IMR-90 (cell line): ENCODE data around the gene ZMIZ1. TPM values are rescaled to one million over a fixed set of nuclear protein-coding genes. Genes with fewer than 3 reads are reported as not detected.

Experiments
- ATAC-seq: fragments of 200-7000 bp; cut with Tn5 transposase; 2 replicates; pipeline ENCODE4 v1.9.1; 2020; ENCODE audit warnings: low read depth, mild to moderate bottlenecking, moderate library complexity
- BruUV-seq: library from RNA; stranded (reverse); fragments of 400-500 nt; replicated peaks from 2 replicates; lab custom pipeline; 2021; lab: Mats Ljungman, UMichigan
- CTCF ChIA-PET: fragments of 300-600 bp; formaldehyde crosslinking; extraction: SDS; loops from one replicate; lab custom pipeline; 2021; ENCODE audit warnings: antibody characterized with exemption; lab: Yijun Ruan, JAX
- POLR2A ChIA-PET: fragments of 300-600 bp; sonication (Branson Sonifier 250); formaldehyde crosslinking; loops from one replicate; lab custom pipeline; 2022; ENCODE audit warnings: antibody characterized with exemption; ENCODE audit not compliant: unreplicated experiment; lab: Charles Lee
- DNase-seq: peaks from one replicate; pipeline ENCODE4 v3.0.0; 2013
- H2AFZ ChIP-seq: replicated peaks from 2 replicates; pipeline ENCODE3; 2013; ENCODE audit warnings: low read length, mild to moderate bottlenecking; ENCODE audit not compliant: poor library complexity
- H2AK5ac ChIP-seq: 2 replicates; pipeline ENCODE4 v1.6.1; 2013; ENCODE audit warnings: low read depth, low read length, inconsistent platforms
- H2AK9ac ChIP-seq: replicated peaks from 2 replicates; pipeline ENCODE3; 2013; ENCODE audit warnings: mild to moderate bottlenecking, low read depth, low read length, moderate library complexity; ENCODE audit not compliant: poor library complexity
- H2BK120ac ChIP-seq: 2 replicates; pipeline ENCODE4 v1.6.1; 2013; ENCODE audit warnings: low read depth, low read length, inconsistent platforms
- H2BK15ac ChIP-seq: 3 replicates; pipeline ENCODE4 v1.6.1; 2013; ENCODE audit warnings: low read depth, low read length, inconsistent platforms
- H2BK20ac ChIP-seq: 2 replicates; pipeline ENCODE4 v1.6.1; 2013; ENCODE audit warnings: low read depth, mild to moderate bottlenecking, inconsistent platforms, low read length, moderate library complexity
- H2BK5ac ChIP-seq: 2 replicates; pipeline ENCODE4 v1.6.1; 2013; ENCODE audit warnings: mild to moderate bottlenecking, low read depth, low read length, inconsistent platforms; ENCODE audit not compliant: poor library complexity, severe bottlenecking
- H3K14ac ChIP-seq: replicated peaks from 2 replicates; pipeline ENCODE4 v1.6.1; 2013; ENCODE audit warnings: low read depth, low read length, inconsistent platforms
- H3K18ac ChIP-seq: 2 replicates; pipeline ENCODE4 v1.6.1; 2013; ENCODE audit warnings: low read depth, low read length, control low read depth
- H3K23ac ChIP-seq: 2 replicates; pipeline ENCODE4 v1.6.1; 2013; ENCODE audit warnings: low read depth, low read length, inconsistent platforms
- H3K27ac ChIP-seq: 2 replicates; pipeline ENCODE4 v1.5.1; 2013; ENCODE audit warnings: mild to moderate bottlenecking, control low read depth, low read length; ENCODE audit not compliant: insufficient read depth
- H3K27me3 ChIP-seq: 2 replicates; pipeline ENCODE4 v1.6.1; 2013; ENCODE audit warnings: low read length; ENCODE audit not compliant: control insufficient read depth, insufficient read depth
- H3K36me3 ChIP-seq: 2 replicates; pipeline ENCODE4 v1.6.1; 2013; ENCODE audit warnings: low read length, mixed read lengths; ENCODE audit not compliant: control insufficient read depth, insufficient read depth
- H3K4ac ChIP-seq: 2 replicates; pipeline ENCODE4 v1.6.1; 2013; ENCODE audit warnings: low read depth, low read length, inconsistent platforms
- H3K4me1 ChIP-seq: 2 replicates; pipeline ENCODE4 v1.6.1; 2013; ENCODE audit warnings: low read length, mixed read lengths; ENCODE audit not compliant: control insufficient read depth, insufficient read depth
- H3K4me2 ChIP-seq: 2 replicates; pipeline ENCODE4 v1.6.1; 2013; ENCODE audit warnings: low read depth, mild to moderate bottlenecking, control low read depth, low read length, moderate library complexity
- H3K4me3 ChIP-seq: 2 replicates; pipeline ENCODE4 v1.5.1; 2013; ENCODE audit warnings: low read depth, mild to moderate bottlenecking, control low read depth, low read length, moderate library complexity; ENCODE audit not compliant: insufficient read depth
- H3K56ac ChIP-seq: 2 replicates; pipeline ENCODE4 v1.6.1; 2013; ENCODE audit warnings: low read length, inconsistent platforms; ENCODE audit not compliant: insufficient read depth; ENCODE audit errors: extremely low read depth
- H3K79me1 ChIP-seq, 2 experiments: 2 replicates each; pipeline ENCODE4 v1.6.1; 2013; ENCODE audit warnings: low read length in 2 of 2, inconsistent platforms in 1 of 2, low read depth in 1 of 2
- H3K9ac ChIP-seq: 2 replicates; pipeline ENCODE4 v1.6.1; 2013; ENCODE audit warnings: low read depth, low read length, control low read depth
- H3K9me1 ChIP-seq: 2 replicates; pipeline ENCODE4 v1.6.1; 2013; ENCODE audit warnings: low read length, inconsistent platforms; ENCODE audit not compliant: insufficient read depth
- H3K9me3 ChIP-seq: 2 replicates; pipeline ENCODE4 v1.6.1; 2013; ENCODE audit warnings: low read length; ENCODE audit not compliant: control insufficient read depth, insufficient read depth
- H4K20me1 ChIP-seq: 2 replicates; pipeline ENCODE4 v1.6.1; 2013; ENCODE audit warnings: low read length, inconsistent platforms; ENCODE audit not compliant: insufficient read depth
- H4K5ac ChIP-seq: 2 replicates; pipeline ENCODE4 v1.6.1; 2013; ENCODE audit warnings: mild to moderate bottlenecking, low read depth, low read length, control low read depth
- H4K8ac ChIP-seq, 2 experiments: 2 replicates each; pipeline ENCODE4 v1.6.1; 2013; ENCODE audit warnings: low read depth in 2 of 2, low read length in 2 of 2, control low read depth in 1 of 2, inconsistent platforms in 1 of 2
- H4K91ac ChIP-seq: 2 replicates; pipeline ENCODE4 v1.6.1; 2013; ENCODE audit warnings: low read depth, low read length, inconsistent platforms; ENCODE audit not compliant: insufficient read depth
- FOS ChIP-seq: fragments of 150-350 bp; IDR thresholded peaks from 2 replicates; pipeline ENCODE4 v1.6.1; 2016; ENCODE audit warnings: low read depth, low read length
- MAFK ChIP-seq: IDR thresholded peaks from 2 replicates; pipeline ENCODE4 v1.6.1; 2012; ENCODE audit warnings: low read depth, low read length, improper control_type of control experiment
- MXI1 ChIP-seq: IDR thresholded peaks from 2 replicates; pipeline ENCODE4 v1.6.1; 2012; ENCODE audit warnings: low read depth, mild to moderate bottlenecking, low read length, moderate library complexity, borderline replicate concordance
- NFE2L2 ChIP-seq: fragments of 150-350 bp; IDR thresholded peaks from 2 replicates; pipeline ENCODE4 v1.6.1; 2016; ENCODE audit warnings: low read depth, mild to moderate bottlenecking, low read length
- POLR2A ChIP-seq: IDR thresholded peaks from 2 replicates; pipeline ENCODE4 v1.6.1; 2012; ENCODE audit warnings: mild to moderate bottlenecking, low read depth, low read length
- USF2 ChIP-seq: fragments of 150-350 bp; IDR thresholded peaks from 2 replicates; pipeline ENCODE4 v1.6.1; 2017; ENCODE audit warnings: mild to moderate bottlenecking, antibody characterized with exemption, low read length, low read depth
- WGBS, 2 experiments: methylation state at CpG; one replicate each; pipeline versions ENCODE4 v1.1.5 to v1.1.7; 2013; ENCODE audit warnings: missing lambda C conversion rate in 2 of 2; ENCODE audit not compliant: insufficient read length in 1 of 2; ENCODE audit errors: extremely low coverage in 2 of 2; 5-methylcytosine and 5-hydroxymethylcytosine counted together
- dilution Hi-C: fragments of 300-500 bp; cut with HindIII; formaldehyde crosslinking; loops from one replicate; pipeline ENCODE4 v1.14.3; 2018; ENCODE audit warnings: low sequenced_read_pairs; ENCODE audit not compliant: unreplicated experiment
- in situ Hi-C: fragments of 300-500 bp; cut with MboI; formaldehyde crosslinking; loops from 3 replicates; pipeline ENCODE4 v1.14.3; 2019; ENCODE audit warnings: low sequenced_read_pairs, inconsistent platforms, mixed read lengths
- intact Hi-C: fragments of 100-400 bp; cut with micrococcal nuclease; formaldehyde crosslinking; loops from 2 replicates; pipeline ENCODE4 v1.10.0; 2022
- polyA plus RNA-seq, 3 experiments: library from polyadenylated mRNA; depleted of rRNA; stranded (reverse); fragments of >200 nt; gene quantifications; 2 replicates each; pipeline ENCODE4 v1.2.3, GENCODE V29; 2012; ENCODE audit warnings: low replicate concordance in 1 of 3
- total RNA-seq: library from RNA; depleted of rRNA; stranded (reverse); fragments of >200 nt; gene quantifications from 2 replicates; pipeline ENCODE4 v1.2.3, GENCODE V29; 2012

Gene ZMIZ1
- total and polyA plus RNA-seq, 2 of the 4 experiments (the other 2 are of a cell fraction) = 6.6 to 48.7 TPM

- H2AFZ ChIP-seq = no peak overlapping the region
- POLR2A ChIA-PET = no interaction called here
Observed at GRCh38 chr10:79333513-79333912, 264.7 kb downstream of the ZMIZ1 start.

More at GRCh38 chr10:79333513-79333912, 264.7 kb downstream of the ZMIZ1 start:
- dilution Hi-C loops = no loop called here
- Histone ChIP-seq H2AK5ac (no peak overlapping the region; the same call in 1 of the 2 replicates), H3K9ac (no peak overlapping the region), H2BK15ac (peak overlapping the region; percentile 63; the same call in 2 of the 3 replicates), H3K27ac (no peak overlapping the region), H2AK9ac (no peak overlapping the region), H3K18ac (peak overlapping the region; percentile 52; the same call in 1 of the 2 replicates), H3K27me3 (no peaks in the 10 kb centered on the region), H4K91ac (peak overlapping the region; percentile 54), H2BK120ac (peak overlapping the region; percentile 98), H2BK5ac (peak overlapping the region; percentile 82), H3K79me1 (no peaks in the 10 kb centered on the region; a peak in 1 of 4 replicates), H3K4me3 (no peak overlapping the region), H3K9me3 (no peaks in the 10 kb centered on the region), H4K8ac (peak overlapping the region; percentile 82 to 90), H3K36me3 (no peaks in the 10 kb centered on the region), H3K9me1 (peaks cover 25% of the 10 kb centered on the region), H3K14ac (peak overlapping the region; percentile 96; the same call in 1 of the 2 replicates), H3K23ac (peak overlapping the region; percentile 15; the same call in 1 of the 2 replicates), H4K5ac (peak overlapping the region; percentile 65; the same call in 1 of the 2 replicates), H3K56ac (peak overlapping the region; percentile 57; the same call in 1 of the 2 replicates), H3K4me1 (peaks cover 9% of the 10 kb centered on the region; the same call in 1 of the 2 replicates), H2BK20ac (peak overlapping the region; percentile 96), H3K4me2 (no peak overlapping the region; the same call in 1 of the 2 replicates), H3K4ac (peak overlapping the region; percentile 98; the same call in 1 of the 2 replicates), H4K20me1 (no peaks in the 10 kb centered on the region)
- no TSS peak for BruUV-seq
- in situ Hi-C loops = no loop called here
- intact Hi-C loops = no loop called here
- no CpG with 5 or more reads among the region's 2 CpGs for WGBS, 2 experiments
- TF ChIP-seq MAFK (peak; percentile 24; the same call in 1 of the 2 replicates), MXI1 (no peak), NFE2L2 (peak; percentile 72), POLR2A (no peak), USF2 (no peak), FOS (peak; percentile 42; the same call in 1 of the 2 replicates)
- DNase-seq (peak; percentile 86), ATAC-seq (peak; percentile 47)
- CTCF ChIA-PET = interaction anchor here (1.1 kb wide), 1 partner anchor 12 kb away, joined by 4 read pairs; no protein-coding TSS in a partner anchor
